ENCODE measurements around the gene RNF13.

Gene RNF13

GRCh38 chr3:149843502-149843901, 30.5 kb downstream of the RNF13 start:
- peaks cover 33% of the 10 kb centered on the region for H3K36me3 Mint-ChIP-seq (ENCODE audit: low read depth)
- no peaks in the 10 kb centered on the region for H3K27me3 Mint-ChIP-seq
- peaks cover 5% of the 10 kb centered on the region for H3K9me3 Mint-ChIP-seq
- no peak overlapping the region for H3K27ac Mint-ChIP-seq
- peaks cover 35% of the 10 kb centered on the region for H3K4me1 Mint-ChIP-seq (ENCODE audit: low read depth)
- no peak overlapping the region for H3K4me3 Mint-ChIP-seq

GRCh38 chr3:149844091-149844490, 31.1 kb downstream of the RNF13 start:
- peaks cover 37% of the 10 kb centered on the region for H3K36me3 Mint-ChIP-seq (ENCODE audit: low read depth)
- peaks cover 5% of the 10 kb centered on the region for H3K9me3 Mint-ChIP-seq
- H3K4me3 Mint-ChIP-seq, result no peak overlapping the region
- no peaks in the 10 kb centered on the region for H3K27me3 Mint-ChIP-seq
- peaks cover 35% of the 10 kb centered on the region for H3K4me1 Mint-ChIP-seq (ENCODE audit: low read depth)
- H3K27ac Mint-ChIP-seq, result no peak overlapping the region

GRCh38 chr3:149845570-149846244, 32.7 kb downstream of the RNF13 start:
- Mint-ChIP-seq H3K27ac (no peak overlapping the region), H3K9me3 (no peaks in the 10 kb centered on the region), H3K4me3 (no peak overlapping the region), H3K4me1 (ENCODE audit: low read depth) (peaks cover 22% of the 10 kb centered on the region), H3K27me3 (no peaks in the 10 kb centered on the region), H3K36me3 (ENCODE audit: low read depth) (peaks cover 44% of the 10 kb centered on the region)

- no peak overlapping the region for H3K27ac Mint-ChIP-seq
- no peak overlapping the region for H3K4me3 Mint-ChIP-seq
- H3K9me3 Mint-ChIP-seq, result no peaks in the 10 kb centered on the region
- H3K4me1 Mint-ChIP-seq (ENCODE audit: low read depth), result peaks cover 7% of the 10 kb centered on the region
- peaks cover 54% of the 10 kb centered on the region for H3K36me3 Mint-ChIP-seq (ENCODE audit: low read depth)
- no peaks in the 10 kb centered on the region for H3K27me3 Mint-ChIP-seq
Measured at GRCh38 chr3:149848238-149848637, 35.2 kb downstream of the RNF13 start.

- H3K4me3 Mint-ChIP-seq, result no peak overlapping the region
- peaks cover 4% of the 10 kb centered on the region for H3K4me1 Mint-ChIP-seq (ENCODE audit: low read depth)
- no peak overlapping the region for H3K27ac Mint-ChIP-seq
- H3K9me3 Mint-ChIP-seq, result no peaks in the 10 kb centered on the region
- peaks cover 56% of the 10 kb centered on the region for H3K36me3 Mint-ChIP-seq (ENCODE audit: low read depth)
- no peaks in the 10 kb centered on the region for H3K27me3 Mint-ChIP-seq
Measured at GRCh38 chr3:149848688-149849087, 35.7 kb downstream of the RNF13 start.

GRCh38 chr3:149850787-149851584, 38.0 kb downstream of the RNF13 start:
- no peaks in the 10 kb centered on the region for H3K27me3 Mint-ChIP-seq
- H3K36me3 Mint-ChIP-seq (ENCODE audit: low read depth), result peaks cover 74% of the 10 kb centered on the region
- peaks cover 3% of the 10 kb centered on the region for H3K4me1 Mint-ChIP-seq (ENCODE audit: low read depth)
- no peak overlapping the region for H3K4me3 Mint-ChIP-seq
- no peak overlapping the region for H3K27ac Mint-ChIP-seq
- H3K9me3 Mint-ChIP-seq, result no peaks in the 10 kb centered on the region

- peaks cover 61% of the 10 kb centered on the region for H3K36me3 Mint-ChIP-seq (ENCODE audit: low read depth)
Measured at GRCh38 chr3:149858911-149859310, 45.9 kb downstream of the RNF13 start.

GRCh38 chr3:149860881-149861280, 47.9 kb downstream of the RNF13 start:
- H3K4me3 Mint-ChIP-seq, result no peak overlapping the region
- H3K27me3 Mint-ChIP-seq, result no peaks in the 10 kb centered on the region
- peaks cover 5% of the 10 kb centered on the region for H3K9me3 Mint-ChIP-seq
- peaks cover 60% of the 10 kb centered on the region for H3K36me3 Mint-ChIP-seq (ENCODE audit: low read depth)
- H3K27ac Mint-ChIP-seq, result no peak overlapping the region
- H3K4me1 Mint-ChIP-seq (ENCODE audit: low read depth), result no peaks in the 10 kb centered on the region

More at GRCh38 chr3:149858911-149859310, 45.9 kb downstream of the RNF13 start:
- Mint-ChIP-seq H3K4me3 (no peak overlapping the region), H3K9me3 (peaks cover under 1% of the 10 kb centered on the region), H3K27me3 (no peaks in the 10 kb centered on the region), H3K27ac (no peak overlapping the region), H3K4me1 (ENCODE audit: low read depth) (no peaks in the 10 kb centered on the region)

- Mint-ChIP-seq H3K36me3 (ENCODE audit: low read depth) (peaks cover 78% of the 10 kb centered on the region), H3K27me3 (no peaks in the 10 kb centered on the region), H3K4me1 (ENCODE audit: low read depth) (peaks cover 3% of the 10 kb centered on the region)
Measured at GRCh38 chr3:149867563-149867962, 54.5 kb downstream of the RNF13 start.

GRCh38 chr3:149871855-149872254, 58.8 kb downstream of the RNF13 start:
- Mint-ChIP-seq H3K9me3 (peaks cover 17% of the 10 kb centered on the region), H3K27ac (no peak overlapping the region), H3K36me3 (ENCODE audit: low read depth) (peaks cover 67% of the 10 kb centered on the region), H3K4me3 (no peak overlapping the region), H3K27me3 (no peaks in the 10 kb centered on the region), H3K4me1 (ENCODE audit: low read depth) (peaks cover 3% of the 10 kb centered on the region)

More at GRCh38 chr3:149867563-149867962, 54.5 kb downstream of the RNF13 start:
- Mint-ChIP-seq H3K27ac (no peak overlapping the region), H3K9me3 (peaks cover 31% of the 10 kb centered on the region), H3K4me3 (no peak overlapping the region)

- no peak overlapping the region for H3K4me3 Mint-ChIP-seq
- H3K27ac Mint-ChIP-seq, result no peak overlapping the region
- H3K36me3 Mint-ChIP-seq (ENCODE audit: low read depth), result peaks cover 59% of the 10 kb centered on the region
- H3K4me1 Mint-ChIP-seq (ENCODE audit: low read depth), result peaks cover 3% of the 10 kb centered on the region
- peaks cover 10% of the 10 kb centered on the region for H3K9me3 Mint-ChIP-seq
- no peaks in the 10 kb centered on the region for H3K27me3 Mint-ChIP-seq
Measured at GRCh38 chr3:149872589-149872988, 59.6 kb downstream of the RNF13 start.

GRCh38 chr3:149877668-149878067, 64.7 kb downstream of the RNF13 start:
- Mint-ChIP-seq H3K36me3 (ENCODE audit: low read depth) (peaks cover 32% of the 10 kb centered on the region), H3K27me3 (no peaks in the 10 kb centered on the region), H3K4me3 (no peak overlapping the region), H3K9me3 (no peaks in the 10 kb centered on the region), H3K27ac (no peak overlapping the region), H3K4me1 (ENCODE audit: low read depth) (peaks cover 7% of the 10 kb centered on the region)

- Mint-ChIP-seq H3K36me3 (ENCODE audit: low read depth) (peaks cover 37% of the 10 kb centered on the region), H3K4me3 (no peak overlapping the region), H3K9me3 (peaks cover 7% of the 10 kb centered on the region), H3K27ac (no peak overlapping the region), H3K27me3 (no peaks in the 10 kb centered on the region), H3K4me1 (ENCODE audit: low read depth) (peaks cover 10% of the 10 kb centered on the region)
Measured at GRCh38 chr3:149879872-149880271, 66.9 kb downstream of the RNF13 start.

GRCh38 chr3:149881879-149882278, 68.9 kb downstream of the RNF13 start:
- Mint-ChIP-seq H3K4me1 (ENCODE audit: low read depth) (peaks cover 17% of the 10 kb centered on the region), H3K27me3 (no peaks in the 10 kb centered on the region), H3K36me3 (ENCODE audit: low read depth) (peaks cover 25% of the 10 kb centered on the region), H3K4me3 (no peak overlapping the region), H3K27ac (no peak overlapping the region), H3K9me3 (peaks cover 7% of the 10 kb centered on the region)

GRCh38 chr3:149883134-149883533, 70.1 kb downstream of the RNF13 start:
- Mint-ChIP-seq H3K27ac (no peak overlapping the region), H3K27me3 (no peaks in the 10 kb centered on the region), H3K4me1 (ENCODE audit: low read depth) (peaks cover 17% of the 10 kb centered on the region), H3K4me3 (no peak overlapping the region), H3K36me3 (ENCODE audit: low read depth) (peaks cover 28% of the 10 kb centered on the region), H3K9me3 (peaks cover 7% of the 10 kb centered on the region)

All from stimulated activated naive CD8-positive, alpha-beta T cell treated with anti-CD3 and anti-CD28 coated beads, Interleukin-15, Interleukin-2, amounts not matched to agents 100 ng/mL and 50 ng/mL, for 24 hours (primary cell).